ENCODE data around the gene TEKT2. TPM values are rescaled to one million over a fixed set of nuclear protein-coding genes. Genes with fewer than 3 reads are reported as not detected.

TEKT2 gene
- total and polyA plus RNA-seq, 2 donors (not counting 3 experiments of a cell fraction or from before 2014, with no cell fraction given) = 0.38 to 0.61 TPM

DNA sequence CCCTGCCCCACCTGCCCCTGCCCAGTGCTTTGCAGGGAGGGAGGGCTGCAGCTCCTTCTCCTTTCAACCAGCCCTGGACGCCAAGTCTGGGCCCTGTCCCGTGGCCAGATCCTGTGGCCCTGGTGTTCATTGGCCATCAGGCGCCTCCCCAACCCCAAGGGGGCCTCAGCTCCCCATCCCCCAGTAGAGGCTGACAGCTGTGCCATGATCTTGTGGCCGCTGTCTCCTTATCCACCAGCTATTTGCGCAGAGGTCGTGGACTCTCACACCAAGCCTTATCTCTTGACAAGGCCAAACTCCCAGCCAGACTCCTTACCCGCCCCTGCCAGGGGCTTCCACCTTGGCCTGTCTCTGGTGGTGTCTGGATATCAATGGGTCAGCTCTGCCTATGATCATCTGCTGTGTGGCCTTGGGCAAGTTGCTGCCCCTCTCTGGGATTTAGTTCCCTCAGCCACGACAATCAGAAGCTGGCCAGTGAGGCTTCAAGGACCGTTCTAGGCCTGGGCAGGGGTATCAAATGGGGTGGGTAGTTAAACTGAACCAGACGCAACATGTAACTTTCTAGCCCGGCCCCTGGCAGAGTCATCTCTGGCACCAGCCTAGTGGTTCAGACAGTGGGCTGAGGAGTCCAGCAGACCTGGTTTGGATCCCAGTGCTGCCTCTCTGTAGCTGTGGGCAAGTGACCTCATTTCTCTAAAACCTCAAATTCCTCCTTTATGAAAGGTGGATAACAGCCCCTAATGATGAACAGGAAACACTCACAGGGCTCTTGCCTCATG, 44.4 kb downstream of the TEKT2 start:
- Histone ChIP-seq H3K9me1 (replicated peaks; ENCODE audit: control insufficient read depth, extremely low read depth, insufficient read depth, low read length) (no peaks in the 10 kb centered on the region), H4K20me1 (replicated peaks; ENCODE audit: control insufficient read depth, extremely low read depth, insufficient read depth, low read length) (no peaks in the 10 kb centered on the region), H3K9me3 (replicated peaks; ENCODE audit: control insufficient read depth, insufficient read depth, low read length) (no peaks in the 10 kb centered on the region), H3K4me1 (ENCODE audit: control insufficient read depth, extremely low read depth, insufficient read depth, low read length) (peaks cover 2% of the 10 kb centered on the region), H3K36me3 (ENCODE audit: control insufficient read depth in 2 of 2, extremely low read depth in 1 of 2, insufficient read depth in 2 of 2, low read length in 2 of 2) (no peaks in the 10 kb centered on the region), H3K4me2 (ENCODE audit: insufficient read depth, low read length) (no peak overlapping the region), H3K27me3 (ENCODE audit: control insufficient read depth in 2 of 2, insufficient read depth in 2 of 2, low read length in 2 of 2) (peaks cover 5 to 9% of the 10 kb centered on the region in 2 experiments), H3K9ac (replicated peaks; ENCODE audit: extremely low read depth, insufficient read depth, low read length) (no peak overlapping the region), H3K4me3 (replicated peaks in 1 of 3; ENCODE audit: insufficient read depth in 1 of 3, low read depth in 1 of 3, low read length in 3 of 3) (no peak overlapping the region), H3K27ac (ENCODE audit: insufficient read depth, low read depth, low read length) (no peak overlapping the region), H2AFZ (ENCODE audit: low read depth, low read length) (no peak overlapping the region), H3K79me2 (ENCODE audit: control insufficient read depth, insufficient read depth, low read length) (no peaks in the 10 kb centered on the region)
- intact Hi-C loops (cut with micrococcal nuclease) = no loop called here
- DNase-seq (ENCODE audit: low read depth, low spot score) (no peak), FAIRE-seq (no peak)
- dilution Hi-C loops (cut with MboI; ENCODE audit: extremely low pct_ligation_motif_present, low sequenced_read_pairs) = no loop called here
- POLR2A ChIA-PET = interaction anchor here (0.8 kb wide), 1 partner anchor 10 kb away, joined by 3 read pairs; no protein-coding TSS in a partner anchor
- no peak for TF ChIP-seq MYC (IDR thresholded peaks at IDR 0.05; ENCODE audit: low read depth, low read length)
- TF ChIP-seq, protein P1, sequence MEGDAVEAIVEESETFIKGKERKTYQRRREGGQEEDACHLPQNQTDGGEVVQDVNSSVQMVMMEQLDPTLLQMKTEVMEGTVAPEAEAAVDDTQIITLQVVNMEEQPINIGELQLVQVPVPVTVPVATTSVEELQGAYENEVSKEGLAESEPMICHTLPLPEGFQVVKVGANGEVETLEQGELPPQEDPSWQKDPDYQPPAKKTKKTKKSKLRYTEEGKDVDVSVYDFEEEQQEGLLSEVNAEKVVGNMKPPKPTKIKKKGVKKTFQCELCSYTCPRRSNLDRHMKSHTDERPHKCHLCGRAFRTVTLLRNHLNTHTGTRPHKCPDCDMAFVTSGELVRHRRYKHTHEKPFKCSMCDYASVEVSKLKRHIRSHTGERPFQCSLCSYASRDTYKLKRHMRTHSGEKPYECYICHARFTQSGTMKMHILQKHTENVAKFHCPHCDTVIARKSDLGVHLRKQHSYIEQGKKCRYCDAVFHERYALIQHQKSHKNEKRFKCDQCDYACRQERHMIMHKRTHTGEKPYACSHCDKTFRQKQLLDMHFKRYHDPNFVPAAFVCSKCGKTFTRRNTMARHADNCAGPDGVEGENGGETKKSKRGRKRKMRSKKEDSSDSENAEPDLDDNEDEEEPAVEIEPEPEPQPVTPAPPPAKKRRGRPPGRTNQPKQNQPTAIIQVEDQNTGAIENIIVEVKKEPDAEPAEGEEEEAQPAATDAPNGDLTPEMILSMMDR (IDR thresholded peaks at IDR 0.05; ENCODE audit: extremely low read depth in 1 of 2, insufficient read depth in 1 of 2, low read depth in 1 of 2, low read length in 2 of 2) = no peak
- no peak for TF ChIP-seq POLR2AphosphoS5 (IDR thresholded peaks at IDR 0.05; ENCODE audit: insufficient read depth, low read depth, low read length)
- TF ChIP-seq, protein P2, sequence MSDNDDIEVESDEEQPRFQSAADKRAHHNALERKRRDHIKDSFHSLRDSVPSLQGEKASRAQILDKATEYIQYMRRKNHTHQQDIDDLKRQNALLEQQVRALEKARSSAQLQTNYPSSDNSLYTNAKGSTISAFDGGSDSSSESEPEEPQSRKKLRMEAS (IDR thresholded peaks at IDR 0.05; ENCODE audit: insufficient read depth, insufficient read length) = no peak
- no peak for TF ChIP-seq EZH2 (IDR thresholded peaks at IDR 0.05; ENCODE audit: borderline replicate concordance, low read depth, low read length, severe bottlenecking)
- TF ChIP-seq FOS (IDR thresholded peaks at IDR 0.05; ENCODE audit: borderline replicate concordance, insufficient read depth, low read length) = no peak
- TF ChIP-seq POLR2A (IDR thresholded peaks at IDR 0.05; ENCODE audit: low read depth, low read length) = no peak
- TF ChIP-seq GATA2 (IDR thresholded peaks at IDR 0.05; ENCODE audit: insufficient read depth, insufficient read length, low read depth, low read length) = no peak
- TF ChIP-seq JUN (IDR thresholded peaks at IDR 0.05; ENCODE audit: borderline replicate concordance, insufficient read depth, insufficient read length, low read depth) = no peak
- CTCF ChIA-PET = interaction anchor here (0.7 to 2.2 kb wide), 3 partner anchors 9 to 31 kb away, joined by 3 to 6 read pairs (median 3); no protein-coding TSS in a partner anchor
- BruUV-seq (replicated peaks) = no TSS peak
